ENCODE data around the gene DUS1L.

DUS1L gene

DNA sequence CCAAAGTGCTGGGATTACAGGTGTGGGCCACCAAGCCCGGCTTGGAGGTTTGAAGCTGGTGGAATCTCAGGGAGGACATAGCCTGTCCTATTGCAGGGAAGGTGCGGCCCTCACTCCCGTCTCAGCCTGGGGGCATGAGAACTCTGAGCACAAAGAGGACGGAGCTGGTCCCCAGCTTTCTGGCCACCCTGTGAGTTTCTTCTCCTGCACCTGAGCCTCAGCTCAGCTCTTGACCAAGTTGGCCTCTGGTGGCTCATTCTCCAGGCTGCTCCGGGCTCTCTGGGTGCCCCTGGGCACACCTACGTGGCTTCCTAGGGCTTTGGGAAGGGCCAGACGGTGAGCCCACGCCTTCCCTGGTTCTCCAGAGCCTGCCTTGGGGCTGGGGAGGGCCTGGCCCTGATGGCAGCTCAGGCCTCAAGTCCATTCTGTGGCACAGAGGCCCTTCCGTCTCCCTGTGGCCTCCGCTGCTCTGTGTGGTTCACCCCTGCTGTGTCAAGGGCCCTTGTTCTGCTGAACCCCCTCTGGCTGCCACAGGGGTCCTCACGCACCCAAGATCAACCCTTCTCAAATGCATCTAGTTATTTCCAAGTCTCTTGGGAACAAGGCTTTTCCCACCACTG, 39.3 kb upstream of the DUS1L start:
- H3K9me2 ChIP-seq (replicated peaks; ENCODE audit: low read depth, low read length), result no peaks in the 10 kb centered on the region
- H3F3A ChIP-seq (ENCODE audit: low read depth), result no peaks in the 10 kb centered on the region
- no peak for TF ChIP-seq EZH2phosphoT487 (IDR thresholded peaks at IDR 0.05; ENCODE audit: borderline replicate concordance)
- TF ChIP-seq, protein P1, sequence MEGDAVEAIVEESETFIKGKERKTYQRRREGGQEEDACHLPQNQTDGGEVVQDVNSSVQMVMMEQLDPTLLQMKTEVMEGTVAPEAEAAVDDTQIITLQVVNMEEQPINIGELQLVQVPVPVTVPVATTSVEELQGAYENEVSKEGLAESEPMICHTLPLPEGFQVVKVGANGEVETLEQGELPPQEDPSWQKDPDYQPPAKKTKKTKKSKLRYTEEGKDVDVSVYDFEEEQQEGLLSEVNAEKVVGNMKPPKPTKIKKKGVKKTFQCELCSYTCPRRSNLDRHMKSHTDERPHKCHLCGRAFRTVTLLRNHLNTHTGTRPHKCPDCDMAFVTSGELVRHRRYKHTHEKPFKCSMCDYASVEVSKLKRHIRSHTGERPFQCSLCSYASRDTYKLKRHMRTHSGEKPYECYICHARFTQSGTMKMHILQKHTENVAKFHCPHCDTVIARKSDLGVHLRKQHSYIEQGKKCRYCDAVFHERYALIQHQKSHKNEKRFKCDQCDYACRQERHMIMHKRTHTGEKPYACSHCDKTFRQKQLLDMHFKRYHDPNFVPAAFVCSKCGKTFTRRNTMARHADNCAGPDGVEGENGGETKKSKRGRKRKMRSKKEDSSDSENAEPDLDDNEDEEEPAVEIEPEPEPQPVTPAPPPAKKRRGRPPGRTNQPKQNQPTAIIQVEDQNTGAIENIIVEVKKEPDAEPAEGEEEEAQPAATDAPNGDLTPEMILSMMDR (conservative IDR thresholded peaks at IDR 0.05; ENCODE audit: low read length), result no peak
- H3K4me3 ChIP-seq (ENCODE audit: low read length, poor library complexity, severe bottlenecking), result no peak overlapping the region
- H4K20me1 ChIP-seq (ENCODE audit: insufficient read depth, low read length, poor library complexity, severe bottlenecking), result no peaks in the 10 kb centered on the region
- no peaks in the 10 kb centered on the region for H3K27me3 ChIP-seq (ENCODE audit: insufficient read depth, low read length, poor library complexity, severe bottlenecking)
- H3K4me1 ChIP-seq (ENCODE audit: insufficient read depth, low read length, poor library complexity, severe bottlenecking), result peaks cover 12% of the 10 kb centered on the region
- peaks cover 10% of the 10 kb centered on the region; the same call in 1 of the 2 replicates for H3K36me3 ChIP-seq (ENCODE audit: insufficient read depth, low read length)
- H3K4me2 ChIP-seq (ENCODE audit: low read depth, low read length, poor library complexity, severe bottlenecking), result no peak overlapping the region
- peak overlapping the region; percentile 60 for H3K9ac ChIP-seq (ENCODE audit: low read depth, low read length, poor library complexity, severe bottlenecking)
- no peak overlapping the region for H2AFZ ChIP-seq (ENCODE audit: low read length)
- peaks cover 5% of the 10 kb centered on the region; the same call in 1 of the 2 replicates for H3K79me2 ChIP-seq (ENCODE audit: insufficient read depth, low read length)
- H3K9me3 ChIP-seq (ENCODE audit: insufficient read depth, low read depth, low read length), result no peaks in the 10 kb centered on the region

DNA sequence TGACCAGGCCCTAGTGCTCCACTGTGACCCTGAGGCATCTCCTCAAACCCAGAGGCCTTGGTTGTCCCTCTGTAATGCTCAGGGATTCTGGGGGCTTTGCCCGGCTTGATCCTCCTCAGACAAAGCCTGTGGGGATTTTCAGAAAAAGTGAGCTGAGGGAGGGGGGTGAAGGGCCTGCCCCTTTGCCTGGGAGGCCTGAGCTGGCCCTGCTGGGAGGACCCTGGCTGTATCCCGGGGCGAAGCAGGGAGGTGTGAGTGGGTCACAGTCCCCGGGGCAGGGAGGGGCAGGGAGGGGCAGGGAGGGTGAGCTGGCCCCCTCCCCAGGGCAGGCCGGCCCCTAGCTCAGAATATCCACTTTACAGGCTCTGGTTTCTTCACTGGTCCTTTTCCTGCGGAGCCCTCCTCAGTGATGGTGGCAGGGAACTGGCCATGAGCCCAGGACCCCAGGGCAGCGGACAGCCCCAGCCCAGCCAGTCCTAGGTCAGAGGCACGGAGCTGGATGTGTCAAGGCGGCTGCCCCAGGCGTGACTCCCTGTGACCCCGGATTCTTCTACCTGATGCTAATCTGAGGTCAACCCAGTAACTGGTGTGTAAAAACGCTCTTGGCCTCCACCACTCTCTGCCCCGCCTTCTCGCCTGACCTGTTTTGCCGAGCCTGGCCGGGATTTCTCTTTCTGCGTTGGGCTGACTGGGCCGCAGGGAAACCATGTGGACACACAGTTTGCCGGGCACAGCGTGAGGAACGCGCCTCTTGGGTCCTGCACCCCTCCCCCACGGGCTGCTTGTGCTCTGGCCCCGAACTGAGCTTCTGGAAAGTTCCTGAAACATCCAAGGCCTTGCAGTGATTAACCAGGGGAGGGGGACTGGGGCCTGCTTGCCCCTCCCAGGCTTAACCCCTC, 38.2 kb upstream of the DUS1L start:
- H3K9ac ChIP-seq (ENCODE audit: low read depth, low read length, poor library complexity, severe bottlenecking), result no peak overlapping the region
- H3K4me1 ChIP-seq (ENCODE audit: insufficient read depth, low read length, poor library complexity, severe bottlenecking), result peaks cover 22% of the 10 kb centered on the region
- no peaks in the 10 kb centered on the region for H3K27me3 ChIP-seq (ENCODE audit: insufficient read depth, low read length, poor library complexity, severe bottlenecking)
- no peak overlapping the region for H3K4me2 ChIP-seq (ENCODE audit: low read depth, low read length, poor library complexity, severe bottlenecking)
- no peak for TF ChIP-seq EZH2phosphoT487 (IDR thresholded peaks at IDR 0.05; ENCODE audit: borderline replicate concordance)
- TF ChIP-seq, protein P1 (conservative IDR thresholded peaks at IDR 0.05; ENCODE audit: low read length), result no peak
- no peak overlapping the region for H2AFZ ChIP-seq (ENCODE audit: low read length)
- no peak overlapping the region for H3K4me3 ChIP-seq (ENCODE audit: low read length, poor library complexity, severe bottlenecking)
- H3K9me3 ChIP-seq (ENCODE audit: insufficient read depth, low read depth, low read length), result no peaks in the 10 kb centered on the region
- no peaks in the 10 kb centered on the region for H3F3A ChIP-seq (ENCODE audit: low read depth)
- peaks cover 10% of the 10 kb centered on the region; the same call in 1 of the 2 replicates for H3K36me3 ChIP-seq (ENCODE audit: insufficient read depth, low read length)
- H3K79me2 ChIP-seq (ENCODE audit: insufficient read depth, low read length), result peaks cover 16% of the 10 kb centered on the region
- no peaks in the 10 kb centered on the region for H3K9me2 ChIP-seq (replicated peaks; ENCODE audit: low read depth, low read length)
- peaks cover 4% of the 10 kb centered on the region for H4K20me1 ChIP-seq (ENCODE audit: insufficient read depth, low read length, poor library complexity, severe bottlenecking)

DNA sequence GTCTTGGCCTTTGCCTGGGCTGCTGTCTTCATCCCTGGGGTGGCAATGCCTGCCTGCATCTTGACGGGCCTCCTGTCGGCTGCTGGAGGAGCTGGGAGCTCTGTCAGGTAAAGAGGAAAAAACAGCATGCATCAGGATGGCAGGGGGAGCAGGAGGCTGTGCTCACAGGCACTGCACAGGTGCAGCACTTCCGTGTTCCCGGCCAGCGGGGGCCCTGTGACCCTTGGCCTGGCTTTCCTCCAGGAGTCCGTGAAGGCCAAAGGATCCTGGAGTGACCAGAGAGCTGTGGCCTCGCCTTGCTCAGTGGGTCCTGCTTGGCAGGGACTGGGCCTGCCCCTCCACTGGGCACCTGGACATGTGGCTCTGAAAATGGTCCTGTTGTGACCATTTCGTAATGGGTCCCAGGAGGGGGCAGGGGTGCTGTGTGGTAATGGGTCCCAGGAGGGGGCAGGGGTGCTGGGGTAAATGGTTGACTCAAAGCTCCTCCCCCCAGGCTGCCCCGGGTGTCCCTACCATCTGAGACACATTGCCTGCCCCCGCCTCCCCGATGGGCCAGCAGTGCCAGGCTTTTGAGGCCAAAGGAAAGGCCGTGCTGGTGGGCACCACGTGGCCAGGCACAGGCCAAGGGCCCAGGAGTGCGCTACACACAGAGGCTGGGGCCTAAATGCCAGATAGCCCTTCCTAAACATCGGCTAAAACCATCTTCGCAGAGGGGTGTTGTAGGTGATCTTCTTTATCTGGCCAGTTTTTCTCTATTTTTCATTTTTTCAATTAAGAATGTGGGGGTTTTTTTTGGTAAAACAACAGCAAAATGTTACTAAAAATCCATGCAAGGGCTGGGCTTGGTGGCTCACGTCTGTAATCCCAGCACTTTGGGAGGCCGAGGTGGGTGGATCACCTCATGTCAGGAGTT, 36.4 kb upstream of the DUS1L start:
- no peaks in the 10 kb centered on the region for H3K27me3 ChIP-seq (ENCODE audit: insufficient read depth, low read length, poor library complexity, severe bottlenecking)
- H3F3A ChIP-seq (ENCODE audit: low read depth), result no peaks in the 10 kb centered on the region
- TF ChIP-seq, protein P1 (conservative IDR thresholded peaks at IDR 0.05; ENCODE audit: low read length), result no peak
- TF ChIP-seq EZH2phosphoT487 (IDR thresholded peaks at IDR 0.05; ENCODE audit: borderline replicate concordance), result no peak
- H2AFZ ChIP-seq (ENCODE audit: low read length), result no peak overlapping the region
- H3K36me3 ChIP-seq (ENCODE audit: insufficient read depth, low read length), result no peaks in the 10 kb centered on the region; the same call in 1 of the 2 replicates
- peaks cover 22% of the 10 kb centered on the region for H3K4me1 ChIP-seq (ENCODE audit: insufficient read depth, low read length, poor library complexity, severe bottlenecking)
- H3K9ac ChIP-seq (ENCODE audit: low read depth, low read length, poor library complexity, severe bottlenecking), result no peak overlapping the region
- H4K20me1 ChIP-seq (ENCODE audit: insufficient read depth, low read length, poor library complexity, severe bottlenecking), result peaks cover 8% of the 10 kb centered on the region
- H3K9me2 ChIP-seq (replicated peaks; ENCODE audit: low read depth, low read length), result no peaks in the 10 kb centered on the region
- peaks cover 23% of the 10 kb centered on the region for H3K79me2 ChIP-seq (ENCODE audit: insufficient read depth, low read length)
- no peaks in the 10 kb centered on the region for H3K9me3 ChIP-seq (ENCODE audit: insufficient read depth, low read depth, low read length)
- no peak overlapping the region for H3K4me2 ChIP-seq (ENCODE audit: low read depth, low read length, poor library complexity, severe bottlenecking)
- H3K4me3 ChIP-seq (ENCODE audit: low read length, poor library complexity, severe bottlenecking), result no peak overlapping the region
